GM19452 (cell line): Measurements from ENCODE around the gene CNTNAP2.

Source experiments
- ATAC-seq: cut with Tn5 transposase; IDR thresholded peaks from one replicate; pipeline ENCODE4 v1.9.1; 2021; ENCODE audit not compliant: unreplicated experiment

Gene CNTNAP2

GRCh38 chr7:147869456-147869855, 1752.9 kb downstream of the CNTNAP2 start:
- ATAC-seq: no peak

DNA sequence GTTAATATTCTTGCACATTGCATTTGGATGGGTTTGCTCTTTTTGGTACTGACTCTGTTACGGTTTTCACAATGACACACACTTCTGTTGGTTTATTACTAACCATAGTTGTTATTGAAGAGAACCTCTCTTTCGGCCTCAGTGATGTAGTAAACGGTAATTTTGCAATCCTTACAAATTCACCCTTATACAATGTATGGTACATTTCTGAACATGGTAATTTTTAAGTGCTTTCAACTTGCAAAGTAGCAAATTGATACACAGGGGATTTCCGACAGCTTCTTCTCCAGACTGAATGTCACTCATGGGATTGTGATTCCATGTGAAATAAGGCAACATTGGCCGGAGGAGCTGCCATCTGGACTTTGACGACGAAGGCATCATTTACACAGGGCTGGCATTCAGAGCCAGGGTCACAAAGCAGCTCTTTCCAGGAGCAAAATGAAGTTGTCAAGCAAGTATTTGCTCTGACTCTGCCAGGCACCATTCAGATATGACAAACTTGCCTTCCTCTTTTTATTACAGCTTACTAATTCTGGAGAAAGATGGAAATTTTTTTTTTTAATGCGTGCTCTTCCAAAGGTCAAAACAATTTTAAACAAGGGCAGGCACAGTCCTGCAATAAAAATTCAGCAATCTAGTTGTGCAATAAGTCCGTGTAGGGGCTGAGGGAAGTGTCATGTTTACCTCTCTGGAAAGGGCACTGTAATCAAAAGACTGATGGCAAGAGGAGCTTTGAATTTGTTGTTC, 1762.5 kb downstream of the CNTNAP2 start:
- ATAC-seq: no peak

DNA sequence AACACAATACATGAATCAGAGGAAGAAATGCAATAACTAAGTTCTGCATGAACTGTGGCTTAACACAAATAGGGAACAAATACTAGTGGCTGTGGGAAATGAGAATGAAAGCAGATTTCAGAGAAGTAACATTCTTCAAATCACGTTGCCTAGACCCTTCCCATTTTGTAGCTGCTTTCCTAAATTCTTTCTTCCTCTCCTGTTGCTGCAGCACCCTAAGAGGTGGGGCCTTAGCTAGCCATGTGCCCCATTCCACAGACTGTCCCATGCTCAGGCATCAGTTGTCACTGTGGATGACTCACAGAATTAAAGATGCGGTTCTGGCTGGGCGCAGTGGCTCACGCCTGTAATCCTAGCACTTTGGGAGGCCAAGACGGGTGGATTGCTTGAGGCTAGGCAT, 1769.3 kb downstream of the CNTNAP2 start:
- no peak for ATAC-seq

GRCh38 chr7:147894271-147894670, 1777.7 kb downstream of the CNTNAP2 start:
- ATAC-seq: no peak

DNA sequence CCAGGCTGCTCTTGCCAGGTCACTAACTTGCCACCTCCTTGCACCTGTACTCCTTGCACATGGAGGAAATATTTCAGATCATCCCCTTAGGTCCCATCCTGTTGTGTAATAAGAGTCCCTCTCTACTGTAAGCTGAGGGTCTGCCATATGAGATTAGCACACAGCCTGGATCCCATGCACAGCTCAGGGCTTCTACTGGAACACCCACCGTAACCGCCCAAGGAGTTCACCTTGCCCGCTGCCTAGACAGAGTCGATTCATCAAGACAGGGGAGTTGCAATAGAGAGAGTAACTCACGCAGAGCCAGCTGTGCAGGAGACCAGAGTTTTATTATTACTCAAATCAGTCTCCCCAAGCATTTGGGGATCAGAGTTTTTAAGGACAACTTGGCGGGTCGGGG, 1779.5 kb downstream of the CNTNAP2 start:
- ATAC-seq: no peak

DNA sequence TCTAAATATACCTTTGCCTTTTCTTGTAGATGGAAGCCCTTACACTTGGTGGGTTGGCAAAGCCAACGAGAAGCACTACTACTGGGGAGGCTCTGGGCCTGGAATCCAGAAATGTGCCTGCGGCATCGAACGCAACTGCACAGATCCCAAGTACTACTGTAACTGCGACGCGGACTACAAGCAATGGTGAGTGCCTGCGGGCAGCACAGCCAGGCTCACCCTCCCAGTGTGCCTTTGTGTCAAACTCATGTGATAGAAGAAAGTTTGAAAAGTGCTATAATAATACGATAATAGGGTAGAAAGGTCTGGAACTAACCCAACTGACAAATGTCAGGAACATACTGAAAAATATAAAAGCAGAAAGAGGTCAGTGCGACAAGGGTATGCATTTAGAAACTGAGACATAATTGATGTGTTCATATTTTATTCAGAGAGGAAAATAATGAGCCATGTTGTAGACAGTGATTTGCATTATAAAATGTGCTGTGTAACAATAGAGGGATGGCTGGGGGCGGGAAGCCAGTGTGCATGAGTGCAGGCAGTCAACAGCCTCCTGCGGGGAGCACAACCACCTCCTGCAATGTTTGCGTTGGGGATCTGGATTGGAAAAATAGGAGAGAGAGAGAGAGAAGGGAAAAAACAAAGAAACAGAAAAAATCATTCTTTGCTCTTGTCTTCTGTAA, 1787.1 kb downstream of the CNTNAP2 start:
- ATAC-seq: no peak

DNA sequence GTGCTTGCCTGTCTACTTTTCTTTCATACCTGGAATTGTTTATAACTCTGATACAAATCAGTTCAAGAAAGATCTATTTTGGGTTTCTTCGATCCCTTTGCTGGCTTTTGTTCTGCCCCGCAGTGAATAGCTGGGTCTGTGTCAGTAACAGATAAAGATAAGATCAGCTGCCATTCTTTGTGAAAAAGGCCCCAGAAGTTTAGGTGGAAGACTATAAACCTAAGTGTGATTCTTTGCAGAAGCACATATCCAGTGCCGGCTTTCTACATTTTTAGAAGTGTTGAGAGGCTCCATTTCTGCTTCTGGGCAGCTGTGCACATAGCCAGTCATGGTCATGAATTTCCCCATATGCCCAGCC, 1787.6 kb downstream of the CNTNAP2 start:
- ATAC-seq: no peak

DNA sequence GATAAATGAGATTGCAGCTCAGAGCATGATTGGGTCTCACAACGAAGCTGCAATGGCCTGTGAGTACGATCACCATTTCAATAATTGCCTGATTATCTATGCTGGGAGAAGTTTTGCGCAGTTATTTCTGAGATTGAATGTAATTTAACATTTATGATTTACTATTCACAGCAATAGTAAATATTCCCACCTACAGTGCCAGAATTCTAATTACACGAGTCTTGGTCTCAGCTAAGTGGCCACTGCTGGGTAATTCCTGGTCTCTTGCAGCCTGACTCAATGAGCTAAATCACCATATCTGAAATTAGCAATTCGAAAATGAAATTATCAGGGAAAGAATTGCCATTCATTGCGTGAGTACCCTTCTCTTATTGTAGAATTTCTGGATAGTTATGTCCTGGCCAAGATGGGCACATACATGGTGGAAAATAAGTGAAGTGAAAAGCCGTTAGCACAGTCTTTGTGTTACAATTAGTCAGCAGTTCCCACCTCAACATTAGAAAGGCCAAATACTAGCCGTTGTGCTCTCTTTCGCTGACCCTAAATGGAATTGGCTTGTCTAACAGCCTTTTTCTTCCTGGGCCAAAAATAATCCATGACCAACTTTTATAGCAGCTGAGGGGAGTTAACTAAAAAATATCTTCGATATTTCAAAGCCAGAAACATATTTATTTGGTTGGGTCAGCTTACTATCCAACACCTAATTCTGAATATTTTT, 1793.0 kb downstream of the CNTNAP2 start:
- no peak for ATAC-seq

- ATAC-seq: no peak
These were observed 1794.6 kb downstream of the CNTNAP2 start for GRCh38 chr7:147911201-147911601.

DNA sequence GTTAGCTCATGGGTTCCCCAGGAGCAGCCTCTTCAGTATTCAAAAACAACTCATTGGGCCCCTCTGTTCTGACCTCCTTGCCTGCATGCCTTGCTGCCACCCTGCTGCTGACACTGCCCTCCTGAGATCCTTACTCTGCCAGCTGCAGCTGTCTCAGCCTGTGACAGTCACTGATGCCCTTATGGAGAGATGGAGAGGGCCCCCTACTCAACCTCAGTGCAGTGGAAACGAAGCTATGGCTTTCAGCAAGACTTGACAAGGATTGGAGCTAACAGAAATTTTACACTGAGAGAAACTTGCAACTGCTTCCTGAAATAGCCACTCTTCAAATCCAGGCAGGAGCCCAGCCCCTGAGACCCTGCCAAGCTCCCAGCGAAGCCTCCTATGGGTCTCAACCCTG, 1795.7 kb downstream of the CNTNAP2 start:
- no peak for ATAC-seq

GRCh38 chr7:147912946-147913638, 1796.5 kb downstream of the CNTNAP2 start:
- ATAC-seq: no peak

DNA sequence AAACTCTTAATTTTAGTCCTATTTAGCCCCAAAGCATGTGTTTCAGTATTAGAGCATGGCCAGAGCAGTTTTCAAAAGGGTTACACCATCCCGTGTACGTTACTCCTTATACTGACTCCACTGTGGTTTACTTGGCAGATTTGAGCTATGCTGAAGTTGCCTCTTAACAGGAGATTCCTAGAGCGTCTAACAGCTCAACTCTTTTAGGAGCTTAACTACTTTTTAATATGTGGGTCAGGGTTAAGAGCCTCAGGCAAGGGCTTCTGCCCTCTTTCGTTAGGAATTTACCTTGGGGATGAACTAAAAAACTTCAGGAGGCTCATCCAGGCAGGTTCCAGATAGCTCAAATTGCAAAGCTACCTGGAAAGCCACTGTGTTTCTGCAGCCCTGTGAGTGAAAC, 1799.2 kb downstream of the CNTNAP2 start:
- no peak for ATAC-seq

GRCh38 chr7:147916573-147916972, 1800.0 kb downstream of the CNTNAP2 start:
- no peak for ATAC-seq

DNA sequence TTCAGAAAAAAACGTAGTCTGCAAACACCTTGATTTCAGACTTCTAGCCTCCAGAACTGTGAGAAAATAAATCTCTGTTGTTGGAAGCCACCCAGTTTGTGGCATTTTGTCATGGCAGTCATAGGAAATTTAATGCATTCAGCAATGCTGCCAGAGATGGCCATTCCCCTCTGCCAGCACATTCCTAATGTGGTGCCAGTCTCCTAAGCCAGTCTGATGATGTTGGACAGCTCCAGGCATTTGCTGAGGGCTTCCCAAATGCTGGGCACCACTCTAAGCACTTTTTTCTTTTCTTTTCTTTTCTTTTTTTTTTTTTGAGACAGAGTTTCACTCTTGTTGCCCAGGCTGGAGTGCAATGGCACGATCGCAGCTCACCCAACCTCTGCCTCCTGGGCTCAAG, 1807.2 kb downstream of the CNTNAP2 start:
- no peak for ATAC-seq

DNA sequence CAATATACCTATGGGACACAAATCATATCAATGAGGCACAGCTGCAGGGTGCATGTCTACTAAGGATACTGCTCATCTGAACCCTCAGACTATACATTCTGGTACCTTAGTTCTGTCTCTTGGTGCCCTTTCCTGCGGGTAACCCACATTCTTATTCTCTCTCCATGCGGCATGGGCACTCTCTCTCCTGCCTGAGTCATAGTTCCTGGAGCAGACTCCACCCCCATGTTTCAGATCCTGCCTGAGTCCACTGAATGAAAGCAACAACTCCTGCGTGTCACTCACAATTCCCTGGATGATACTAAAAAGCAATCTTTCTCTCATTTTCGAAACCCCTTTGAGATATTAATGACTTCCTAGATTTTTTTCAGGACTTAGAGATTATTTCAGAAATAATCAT, 1820.8 kb downstream of the CNTNAP2 start:
- no peak for ATAC-seq

GRCh38 chr7:147941381-147941780, 1824.8 kb downstream of the CNTNAP2 start:
- ATAC-seq: no peak

GRCh38 chr7:147944321-147944720, 1827.7 kb downstream of the CNTNAP2 start:
- no peak for ATAC-seq

GRCh38 chr7:147952918-147953317, 1836.3 kb downstream of the CNTNAP2 start:
- no peak for ATAC-seq

GRCh38 chr7:147968046-147968610, 1851.5 kb downstream of the CNTNAP2 start:
- no peak for ATAC-seq

DNA sequence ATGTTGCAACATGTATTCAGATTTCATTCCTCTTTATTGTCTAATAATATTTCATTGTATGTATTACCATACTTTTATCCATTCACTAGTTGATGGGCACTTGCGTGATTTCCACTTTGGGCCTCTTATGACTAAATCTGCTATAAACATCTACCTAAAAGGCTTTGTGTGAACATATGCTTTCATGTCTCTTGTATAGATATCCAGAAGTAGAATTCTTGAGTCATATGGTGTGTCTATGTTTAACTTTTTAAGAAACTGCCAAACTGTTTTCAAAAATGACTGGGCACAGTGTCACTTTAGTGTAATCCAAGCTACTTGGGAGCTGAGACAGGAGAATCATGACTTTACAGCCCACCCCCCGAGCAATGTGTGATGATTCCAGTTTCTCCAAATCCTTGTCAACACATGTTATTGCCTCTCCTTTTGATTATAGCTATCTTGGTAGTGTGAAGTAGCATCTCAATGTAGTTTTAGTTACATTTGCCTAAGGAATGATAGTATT, 1855.1 kb downstream of the CNTNAP2 start:
- no peak for ATAC-seq

DNA sequence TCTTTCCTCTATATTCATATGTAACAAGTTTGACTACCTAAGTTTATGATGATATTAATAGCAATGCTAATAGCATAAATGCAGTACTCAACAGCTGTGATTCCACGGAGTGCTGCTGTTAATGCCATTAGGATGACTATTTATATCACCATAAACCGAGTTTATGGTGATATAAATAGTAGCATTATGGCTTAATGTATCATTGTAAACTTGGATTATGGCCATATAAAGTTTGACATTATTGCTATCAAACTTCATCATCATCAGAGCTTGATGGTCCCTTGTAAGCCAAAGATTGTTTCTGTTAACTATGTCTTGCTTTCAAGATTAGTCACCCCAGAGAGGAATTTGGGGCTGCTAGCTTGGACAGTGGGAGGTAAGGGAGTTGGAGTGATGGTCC, 1861.6 kb downstream of the CNTNAP2 start:
- ATAC-seq: no peak
